ENCODE measurements around the gene PRDM16. TPM values are rescaled to one million over a fixed set of nuclear protein-coding genes. Genes with fewer than 3 reads are reported as not detected.

The PRDM16 gene
- total RNA-seq, 1 experiment from 2014 or later, result 22.3 TPM

DNA sequence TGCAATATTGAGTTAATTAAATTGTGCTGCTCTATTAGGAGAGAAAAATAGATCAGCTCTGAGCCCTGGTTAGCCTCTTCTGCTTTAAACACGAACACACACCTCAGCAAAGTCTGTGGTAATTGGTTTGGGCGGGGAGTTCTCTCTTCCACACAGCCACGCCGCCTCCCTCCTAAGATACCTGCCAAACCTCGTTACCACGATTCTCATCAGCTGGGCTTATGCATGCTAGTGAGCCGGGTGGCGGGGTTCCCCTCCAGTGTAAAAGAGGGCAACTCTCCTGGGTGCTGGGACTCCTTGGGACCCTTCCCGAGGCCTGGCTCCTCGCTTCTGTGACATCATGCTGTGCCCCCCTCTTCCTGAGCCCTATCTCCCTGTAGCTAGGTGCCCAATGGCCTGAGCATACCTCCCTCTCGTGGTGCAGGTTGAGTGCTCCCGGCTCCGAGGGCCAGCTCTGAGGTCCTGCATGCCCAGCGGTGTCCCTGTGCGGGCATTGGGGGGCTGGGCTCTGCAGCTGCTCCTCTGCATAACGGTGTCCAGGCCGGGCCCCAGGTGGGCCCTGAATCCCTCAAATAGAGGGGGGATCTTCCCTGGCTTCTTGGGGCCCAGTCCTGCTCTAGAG lies 182.9 kb downstream of the PRDM16 start:
- intact Hi-C loops (cut with micrococcal nuclease; ENCODE audit: unreplicated experiment) (no loop called here), in situ Hi-C loops (cut with HindIII; ENCODE audit: low pct_unique_long_range_greater_than_20kb, low sequenced_read_pairs) (no loop called here)
- no TSS peak for BruUV-seq (replicated peaks)
- no peak for TF ChIP-seq SIN3A (IDR thresholded peaks at IDR 0.05; ENCODE audit: borderline replicate concordance, insufficient read depth, low read depth, low read length)
- no peak for TF ChIP-seq TCF7L2 (IDR thresholded peaks at IDR 0.05; ENCODE audit: low read depth, low read length)
- TF ChIP-seq, protein P1, sequence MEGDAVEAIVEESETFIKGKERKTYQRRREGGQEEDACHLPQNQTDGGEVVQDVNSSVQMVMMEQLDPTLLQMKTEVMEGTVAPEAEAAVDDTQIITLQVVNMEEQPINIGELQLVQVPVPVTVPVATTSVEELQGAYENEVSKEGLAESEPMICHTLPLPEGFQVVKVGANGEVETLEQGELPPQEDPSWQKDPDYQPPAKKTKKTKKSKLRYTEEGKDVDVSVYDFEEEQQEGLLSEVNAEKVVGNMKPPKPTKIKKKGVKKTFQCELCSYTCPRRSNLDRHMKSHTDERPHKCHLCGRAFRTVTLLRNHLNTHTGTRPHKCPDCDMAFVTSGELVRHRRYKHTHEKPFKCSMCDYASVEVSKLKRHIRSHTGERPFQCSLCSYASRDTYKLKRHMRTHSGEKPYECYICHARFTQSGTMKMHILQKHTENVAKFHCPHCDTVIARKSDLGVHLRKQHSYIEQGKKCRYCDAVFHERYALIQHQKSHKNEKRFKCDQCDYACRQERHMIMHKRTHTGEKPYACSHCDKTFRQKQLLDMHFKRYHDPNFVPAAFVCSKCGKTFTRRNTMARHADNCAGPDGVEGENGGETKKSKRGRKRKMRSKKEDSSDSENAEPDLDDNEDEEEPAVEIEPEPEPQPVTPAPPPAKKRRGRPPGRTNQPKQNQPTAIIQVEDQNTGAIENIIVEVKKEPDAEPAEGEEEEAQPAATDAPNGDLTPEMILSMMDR (IDR thresholded peaks at IDR 0.05), result no peak
- no peak for TF ChIP-seq POLR2AphosphoS5 (IDR thresholded peaks at IDR 0.05; ENCODE audit: low read depth, low read length)
- TF ChIP-seq, protein P2, sequence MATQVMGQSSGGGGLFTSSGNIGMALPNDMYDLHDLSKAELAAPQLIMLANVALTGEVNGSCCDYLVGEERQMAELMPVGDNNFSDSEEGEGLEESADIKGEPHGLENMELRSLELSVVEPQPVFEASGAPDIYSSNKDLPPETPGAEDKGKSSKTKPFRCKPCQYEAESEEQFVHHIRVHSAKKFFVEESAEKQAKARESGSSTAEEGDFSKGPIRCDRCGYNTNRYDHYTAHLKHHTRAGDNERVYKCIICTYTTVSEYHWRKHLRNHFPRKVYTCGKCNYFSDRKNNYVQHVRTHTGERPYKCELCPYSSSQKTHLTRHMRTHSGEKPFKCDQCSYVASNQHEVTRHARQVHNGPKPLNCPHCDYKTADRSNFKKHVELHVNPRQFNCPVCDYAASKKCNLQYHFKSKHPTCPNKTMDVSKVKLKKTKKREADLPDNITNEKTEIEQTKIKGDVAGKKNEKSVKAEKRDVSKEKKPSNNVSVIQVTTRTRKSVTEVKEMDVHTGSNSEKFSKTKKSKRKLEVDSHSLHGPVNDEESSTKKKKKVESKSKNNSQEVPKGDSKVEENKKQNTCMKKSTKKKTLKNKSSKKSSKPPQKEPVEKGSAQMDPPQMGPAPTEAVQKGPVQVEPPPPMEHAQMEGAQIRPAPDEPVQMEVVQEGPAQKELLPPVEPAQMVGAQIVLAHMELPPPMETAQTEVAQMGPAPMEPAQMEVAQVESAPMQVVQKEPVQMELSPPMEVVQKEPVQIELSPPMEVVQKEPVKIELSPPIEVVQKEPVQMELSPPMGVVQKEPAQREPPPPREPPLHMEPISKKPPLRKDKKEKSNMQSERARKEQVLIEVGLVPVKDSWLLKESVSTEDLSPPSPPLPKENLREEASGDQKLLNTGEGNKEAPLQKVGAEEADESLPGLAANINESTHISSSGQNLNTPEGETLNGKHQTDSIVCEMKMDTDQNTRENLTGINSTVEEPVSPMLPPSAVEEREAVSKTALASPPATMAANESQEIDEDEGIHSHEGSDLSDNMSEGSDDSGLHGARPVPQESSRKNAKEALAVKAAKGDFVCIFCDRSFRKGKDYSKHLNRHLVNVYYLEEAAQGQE (IDR thresholded peaks at IDR 0.05; ENCODE audit: insufficient read depth in 1 of 2, low read depth in 2 of 2, low read length in 1 of 2), result no peak
- H3K4me1 ChIP-seq (ENCODE audit: control insufficient read depth, insufficient read depth, low read length), result no peaks in the 10 kb centered on the region
- no peak overlapping the region for H3K27ac ChIP-seq (ENCODE audit: low read length)
- H3K36me3 ChIP-seq (ENCODE audit: control insufficient read depth, insufficient read depth, low read length), result no peaks in the 10 kb centered on the region
- ChIA-PET POLR2A (no interaction called here), CTCF (no interaction called here)
- ATAC-seq (no peak), DNase-seq (ENCODE audit: low read depth, low spot score) (no peak)
- no peak overlapping the region for H3K4me3 ChIP-seq (ENCODE audit: low read depth in 2 of 2, low read length in 2 of 2)
- no peaks in the 10 kb centered on the region for H3K27me3 ChIP-seq (ENCODE audit: control insufficient read depth, insufficient read depth, low read length)
- H3K9me3 ChIP-seq (ENCODE audit: control insufficient read depth, insufficient read depth, low read depth, low read length), result no peaks in the 10 kb centered on the region

DNA sequence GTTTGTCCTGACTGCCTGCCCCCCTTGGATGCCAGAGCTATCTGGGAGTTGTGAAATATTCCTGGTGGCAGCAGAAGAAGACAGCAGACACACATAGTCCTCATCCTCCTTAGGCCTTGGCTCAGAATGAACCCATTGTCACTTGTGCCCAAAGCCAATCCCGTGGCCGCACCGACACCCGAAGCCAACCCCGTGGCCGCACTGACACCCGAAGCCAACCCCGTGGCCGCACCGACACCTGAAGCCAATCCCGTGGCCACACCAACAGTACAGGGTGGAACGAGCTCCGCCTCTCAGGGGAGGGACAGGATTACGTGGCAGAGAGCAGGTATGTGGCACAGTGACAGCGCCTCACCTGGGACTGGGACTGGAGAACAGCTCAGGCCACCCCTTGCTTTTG lies 186.7 kb downstream of the PRDM16 start:
- intact Hi-C loops (cut with micrococcal nuclease; ENCODE audit: unreplicated experiment), result no loop called here
- no peak overlapping the region for H3K4me3 ChIP-seq (ENCODE audit: low read depth in 2 of 2, low read length in 2 of 2)
- in situ Hi-C loops (cut with HindIII; ENCODE audit: low pct_unique_long_range_greater_than_20kb, low sequenced_read_pairs), result no loop called here
- H3K27ac ChIP-seq (ENCODE audit: low read length), result no peak overlapping the region
- POLR2A ChIA-PET, result interaction anchor here (0.6 kb wide), 1 partner anchor 26 kb away, joined by 3 read pairs; no protein-coding TSS in a partner anchor
- no peaks in the 10 kb centered on the region for H3K27me3 ChIP-seq (ENCODE audit: control insufficient read depth, insufficient read depth, low read length)
- H3K4me1 ChIP-seq (ENCODE audit: control insufficient read depth, insufficient read depth, low read length), result no peaks in the 10 kb centered on the region
- DNase-seq (ENCODE audit: low read depth, low spot score) (no peak), ATAC-seq (no peak)
- CTCF ChIA-PET, result no interaction called here
- TF ChIP-seq TCF7L2 (IDR thresholded peaks at IDR 0.05; ENCODE audit: low read depth, low read length) (no peak), POLR2AphosphoS5 (IDR thresholded peaks at IDR 0.05; ENCODE audit: low read depth, low read length) (no peak), SIN3A (IDR thresholded peaks at IDR 0.05; ENCODE audit: borderline replicate concordance, insufficient read depth, low read depth, low read length) (no peak)
- TF ChIP-seq, protein P1 (IDR thresholded peaks at IDR 0.05), result no peak
- TF ChIP-seq, protein P2 (IDR thresholded peaks at IDR 0.05; ENCODE audit: insufficient read depth in 1 of 2, low read depth in 2 of 2, low read length in 1 of 2), result no peak
- no peaks in the 10 kb centered on the region for H3K36me3 ChIP-seq (ENCODE audit: control insufficient read depth, insufficient read depth, low read length)
- H3K9me3 ChIP-seq (ENCODE audit: control insufficient read depth, insufficient read depth, low read depth, low read length), result no peaks in the 10 kb centered on the region
- BruUV-seq (replicated peaks), result no TSS peak
